CD4-positive, alpha-beta T cell (primary cell): ENCODE results near the gene XRCC4. TPM values are rescaled to one million over a fixed set of nuclear protein-coding genes. Genes with fewer than 3 reads are reported as not detected.

Experiments
- ATAC-seq: fragments of 200-7000 bp; cut with Tn5 transposase; one replicate; pipeline ENCODE4 v1.10.0; 2022; ENCODE audit warnings: mild to moderate bottlenecking; ENCODE audit not compliant: poor library complexity
- CTCF ChIA-PET: fragments of 350-600 bp; sonication (Branson Sonifier 250); formaldehyde crosslinking; loops from one replicate; lab custom pipeline; 2021; ENCODE audit warnings: antibody characterized with exemption, inconsistent platforms; lab: Charles Lee
- POLR2A ChIA-PET: fragments of 350-600 bp; sonication (Branson Sonifier 250); formaldehyde crosslinking; loops from one replicate; lab custom pipeline; 2021; ENCODE audit warnings: antibody characterized with exemption, inconsistent platforms; lab: Charles Lee
- DNase-seq, 14 experiments: peaks; one replicate each; pipeline ENCODE4 v3.0.0-alpha.2; 2013 to 2020; ENCODE audit warnings: mixed read lengths in 2 of 14
- H3K27ac ChIP-seq, 2 donors: one replicate each; pipeline versions ENCODE4 v1.5.1 to v1.7.0; 2013; ENCODE audit warnings: low read length in 2 of 2, low read depth in 1 of 2, mild to moderate bottlenecking in 1 of 2
- H3K27me3 ChIP-seq, 2 experiments: 1 replicate in 1 of 2; 2 replicates in 1 of 2; pipeline versions ENCODE4 v1.6.1 to v1.7.0; 2013; ENCODE audit warnings: low read length in 2 of 2, control low read depth in 1 of 2, mild to moderate bottlenecking in 1 of 2, moderate library complexity in 1 of 2; ENCODE audit not compliant: insufficient read depth in 2 of 2, control insufficient read depth in 1 of 2
- H3K36me3 ChIP-seq: one replicate; pipeline ENCODE4 v1.6.1; 2013; ENCODE audit warnings: low read length, control low read depth; ENCODE audit not compliant: insufficient read depth
- H3K4me1 ChIP-seq: one replicate; pipeline ENCODE4 v1.6.1; 2013; ENCODE audit warnings: low read length, control low read depth; ENCODE audit not compliant: insufficient read depth
- H3K4me3 ChIP-seq: one replicate; pipeline ENCODE4 v1.5.1; 2013; ENCODE audit warnings: mild to moderate bottlenecking, low read length, moderate library complexity
- H3K9me3 ChIP-seq, 2 experiments: 1 replicate in 1 of 2; 2 replicates in 1 of 2; pipeline versions ENCODE4 v1.6.1 to v1.7.0; 2013; ENCODE audit warnings: low read length in 2 of 2, mild to moderate bottlenecking in 2 of 2, control low read depth in 1 of 2, moderate library complexity in 1 of 2; ENCODE audit not compliant: control insufficient read depth in 1 of 2, insufficient read depth in 1 of 2
- H3K27ac Mint-ChIP-seq: one replicate; pipeline ENCODE4 v1.8.0; 2020; ENCODE audit warnings: mixed read lengths
- H3K27me3 Mint-ChIP-seq: one replicate; pipeline ENCODE4 v1.8.0; 2021; ENCODE audit warnings: mixed read lengths
- H3K36me3 Mint-ChIP-seq: one replicate; pipeline ENCODE4 v1.8.0; 2021; ENCODE audit warnings: low read depth, mixed read lengths
- H3K4me1 Mint-ChIP-seq: one replicate; pipeline ENCODE4 v1.8.0; 2021; ENCODE audit warnings: low read depth, mixed read lengths
- H3K4me3 Mint-ChIP-seq: one replicate; pipeline ENCODE4 v1.8.0; 2020; ENCODE audit warnings: mild to moderate bottlenecking, mixed read lengths
- H3K9me3 Mint-ChIP-seq: one replicate; pipeline ENCODE4 v1.8.0; 2020; ENCODE audit warnings: mixed read lengths
- CTCF ChIP-seq: fragments of 200-600 bp; IDR thresholded peaks from one replicate; pipeline ENCODE4 v1.8.0; 2022; ENCODE audit warnings: antibody characterized with exemption, mild to moderate bottlenecking
- intact Hi-C, 2 experiments: fragments of 100-400 bp; cut with DNase I in 1 of 2; cut with micrococcal nuclease in 1 of 2; formaldehyde crosslinking; loops; one replicate each; pipeline versions ENCODE4 v1.15.1 to v1.9.0; 2023 to 2025; cut with DNase I, micrococcal nuclease
- total RNA-seq, 174 experiments: library from RNA in 2 of 174; stranded (reverse) in 2 of 174; gene quantifications; one replicate each; pipeline ENCODE4 v1.2.3 and lab custom pipeline; 2021 to 2026

XRCC4 gene
- total RNA-seq, 2 experiments from 2014 or later: 1.8 TPM

GRCh38 chr5:83246071-83246470 lies 168.7 kb downstream of the XRCC4 start:
- Histone ChIP-seq H3K4me3 (no peak overlapping the region), H3K36me3 (no peaks in the 10 kb centered on the region), H3K27ac (no peak overlapping the region), H3K27me3 (no peaks in the 10 kb centered on the region), H3K9me3 (no peaks in the 10 kb centered on the region), H3K4me1 (no peaks in the 10 kb centered on the region)
- intact Hi-C loops: no loop called here
- H3K27me3 Mint-ChIP-seq: no peaks in the 10 kb centered on the region
- H3K36me3 Mint-ChIP-seq: no peaks in the 10 kb centered on the region
- no peak for TF ChIP-seq CTCF
- no peak for DNase-seq
- ChIA-PET POLR2A (no interaction called here), CTCF (no interaction called here)
- no peaks in the 10 kb centered on the region for H3K9me3 Mint-ChIP-seq
- H3K4me3 Mint-ChIP-seq: no peak overlapping the region
- no peak overlapping the region for H3K27ac Mint-ChIP-seq
- no peaks in the 10 kb centered on the region for H3K4me1 Mint-ChIP-seq
- no peak for ATAC-seq

- Mint-ChIP-seq H3K27me3 (no peaks in the 10 kb centered on the region), H3K9me3 (no peaks in the 10 kb centered on the region), H3K4me1 (no peaks in the 10 kb centered on the region), H3K36me3 (no peaks in the 10 kb centered on the region), H3K27ac (no peak overlapping the region), H3K4me3 (no peak overlapping the region)
- no peaks in the 10 kb centered on the region for H3K9me3 ChIP-seq
- no peak overlapping the region for H3K27ac ChIP-seq
- intact Hi-C loops: no loop called here
- no peaks in the 10 kb centered on the region for H3K27me3 ChIP-seq
- H3K4me3 ChIP-seq: no peak overlapping the region
- ChIA-PET CTCF (no interaction called here), POLR2A (no interaction called here)
- TF ChIP-seq CTCF: no peak
- H3K4me1 ChIP-seq: no peaks in the 10 kb centered on the region
- DNase-seq (no peak), ATAC-seq (no peak)
- H3K36me3 ChIP-seq: no peaks in the 10 kb centered on the region
Measured at GRCh38 chr5:83249156-83249555, 171.8 kb downstream of the XRCC4 start.

GRCh38 chr5:83251849-83252248 lies 174.5 kb downstream of the XRCC4 start:
- no peaks in the 10 kb centered on the region for H3K36me3 Mint-ChIP-seq
- no peak for DNase-seq
- no peaks in the 10 kb centered on the region for H3K27me3 ChIP-seq
- H3K4me3 ChIP-seq: no peak overlapping the region
- H3K9me3 Mint-ChIP-seq: no peaks in the 10 kb centered on the region
- H3K27me3 Mint-ChIP-seq: no peaks in the 10 kb centered on the region
- TF ChIP-seq CTCF: no peak
- no peaks in the 10 kb centered on the region for H3K4me1 ChIP-seq
- H3K4me3 Mint-ChIP-seq: no peak overlapping the region
- H3K27ac ChIP-seq: no peak overlapping the region
- ChIA-PET CTCF (no interaction called here), POLR2A (no interaction called here)
- no peaks in the 10 kb centered on the region for H3K4me1 Mint-ChIP-seq
- intact Hi-C loops: no loop called here
- no peaks in the 10 kb centered on the region for H3K9me3 ChIP-seq
- no peaks in the 10 kb centered on the region for H3K36me3 ChIP-seq
- H3K27ac Mint-ChIP-seq: no peak overlapping the region
- no peak for ATAC-seq
